Neuron (in vitro differentiated cells): ENCODE results near the gene PCDH9.
A peak's percentile ranks its signal among the peaks of the same experiment; 100 is the strongest.

Experiments
- H2AFZ ChIP-seq: one replicate; pipeline ENCODE4 v1.6.1; 2013; ENCODE audit warnings: low read depth, mild to moderate bottlenecking, inconsistent platforms, low read length, moderate library complexity
- H3K27me3 ChIP-seq: one replicate; pipeline ENCODE4 v1.6.1; 2013; ENCODE audit warnings: low read length; ENCODE audit not compliant: insufficient read depth
- H3K36me3 ChIP-seq: one replicate; pipeline ENCODE4 v1.6.1; 2013; ENCODE audit warnings: low read length; ENCODE audit not compliant: insufficient read depth
- H3K4me1 ChIP-seq: one replicate; pipeline ENCODE4 v1.6.1; 2013; ENCODE audit warnings: low read length; ENCODE audit not compliant: insufficient read depth
- H3K4me3 ChIP-seq: 2 replicates; pipeline ENCODE4 v1.5.1; 2013; ENCODE audit warnings: mild to moderate bottlenecking, low read length, moderate library complexity
- H3K9me3 ChIP-seq: one replicate; pipeline ENCODE4 v1.6.1; 2013; ENCODE audit warnings: low read length

PCDH9 gene

DNA sequence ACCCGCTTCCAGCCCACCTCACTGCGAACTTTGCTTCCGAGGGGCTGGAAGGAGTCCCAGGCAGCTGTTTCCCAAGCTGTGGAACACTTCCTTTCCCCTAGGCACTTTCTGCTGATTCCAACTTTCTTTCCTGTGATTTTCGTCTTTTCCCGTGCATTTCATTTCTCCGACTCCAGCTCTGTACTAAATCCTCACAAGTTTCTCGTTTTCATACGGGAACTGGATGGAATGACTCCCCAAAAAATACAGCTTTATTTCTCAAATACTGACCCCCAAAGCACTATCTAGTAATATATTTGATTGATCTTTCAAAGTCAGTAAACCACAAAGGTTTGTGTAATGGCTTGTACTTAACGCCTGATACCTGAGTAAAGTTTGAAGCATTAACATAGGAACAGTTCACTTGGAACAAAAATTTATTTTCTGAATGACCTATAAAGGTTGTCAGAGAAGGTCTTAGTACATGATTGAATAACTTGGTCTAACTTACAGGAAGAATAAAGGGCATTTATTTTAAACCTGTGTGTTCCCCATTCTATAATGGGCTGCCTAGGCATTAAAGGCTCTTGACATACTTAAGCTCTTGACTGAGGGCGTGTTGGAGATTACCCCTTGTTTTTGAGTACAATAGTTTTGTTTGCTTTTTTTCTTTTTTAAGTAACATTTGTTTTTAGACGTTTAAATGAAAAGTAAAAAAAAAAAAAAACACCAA lies 1.3 kb upstream of the PCDH9 start:
- Histone ChIP-seq H3K36me3 (peaks cover 6% of the 10 kb centered on the region), H3K27me3 (no peaks in the 10 kb centered on the region), H2AFZ (peak overlapping the region; percentile 66), H3K9me3 (no peaks in the 10 kb centered on the region), H3K4me1 (peaks cover 29% of the 10 kb centered on the region), H3K4me3 (peak overlapping the region; percentile 69)

GRCh38 chr13:67230404-67231288 lies 510 bp upstream of the PCDH9 start:
- H3K4me1 ChIP-seq = peaks cover 29% of the 10 kb centered on the region
- no peaks in the 10 kb centered on the region for H3K9me3 ChIP-seq
- no peaks in the 10 kb centered on the region for H3K27me3 ChIP-seq
- peak overlapping the region; percentile 66 for H2AFZ ChIP-seq
- H3K4me3 ChIP-seq = peak overlapping the region; percentile 69
- peaks cover 6% of the 10 kb centered on the region for H3K36me3 ChIP-seq

DNA sequence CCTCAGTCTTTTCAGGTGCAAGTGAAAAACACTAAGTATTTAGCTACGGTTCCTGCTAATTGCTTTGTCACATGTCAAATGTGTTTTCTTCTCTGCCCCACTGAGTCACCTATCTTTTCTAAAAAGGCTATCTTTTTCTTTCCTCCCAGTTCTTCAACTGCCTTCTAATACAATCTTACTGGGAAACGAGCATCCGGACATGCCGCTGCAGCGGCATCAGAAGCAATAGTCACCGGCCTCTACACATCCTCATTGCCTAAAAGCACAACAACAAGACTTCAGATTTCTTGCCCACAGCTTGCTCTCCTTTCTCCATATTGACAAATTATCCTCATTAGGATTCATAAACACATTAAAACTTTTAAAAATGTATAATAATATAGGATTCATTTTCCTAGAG lies 1.2 kb downstream of the PCDH9 start:
- no peaks in the 10 kb centered on the region for H3K9me3 ChIP-seq
- H2AFZ ChIP-seq = no peak overlapping the region
- H3K4me3 ChIP-seq = peak overlapping the region; percentile 69
- peaks cover 31% of the 10 kb centered on the region for H3K4me1 ChIP-seq
- peaks cover 6% of the 10 kb centered on the region for H3K36me3 ChIP-seq
- no peaks in the 10 kb centered on the region for H3K27me3 ChIP-seq

DNA sequence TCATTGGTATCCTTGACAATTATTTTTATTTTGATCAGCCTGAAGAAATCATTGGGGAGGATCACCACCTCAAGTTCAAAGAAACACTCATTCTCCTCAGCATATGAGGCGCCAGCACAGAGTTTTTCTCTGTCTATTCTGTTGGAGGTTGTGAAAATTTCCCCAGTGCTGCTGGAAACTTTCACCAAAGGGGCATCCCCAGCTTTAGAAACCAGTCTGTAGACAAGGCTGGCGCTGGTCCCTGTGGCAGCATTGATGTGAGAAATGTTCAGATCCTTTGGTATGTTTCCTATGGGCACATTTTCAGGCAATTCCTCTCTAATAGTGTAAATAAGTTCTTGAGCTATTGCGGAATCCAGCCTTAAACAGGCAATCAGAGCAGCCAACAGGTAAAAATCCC lies 2.1 kb downstream of the PCDH9 start:
- Histone ChIP-seq H3K27me3 (no peaks in the 10 kb centered on the region), H3K9me3 (no peaks in the 10 kb centered on the region), H3K4me3 (peak overlapping the region; percentile 69)

DNA sequence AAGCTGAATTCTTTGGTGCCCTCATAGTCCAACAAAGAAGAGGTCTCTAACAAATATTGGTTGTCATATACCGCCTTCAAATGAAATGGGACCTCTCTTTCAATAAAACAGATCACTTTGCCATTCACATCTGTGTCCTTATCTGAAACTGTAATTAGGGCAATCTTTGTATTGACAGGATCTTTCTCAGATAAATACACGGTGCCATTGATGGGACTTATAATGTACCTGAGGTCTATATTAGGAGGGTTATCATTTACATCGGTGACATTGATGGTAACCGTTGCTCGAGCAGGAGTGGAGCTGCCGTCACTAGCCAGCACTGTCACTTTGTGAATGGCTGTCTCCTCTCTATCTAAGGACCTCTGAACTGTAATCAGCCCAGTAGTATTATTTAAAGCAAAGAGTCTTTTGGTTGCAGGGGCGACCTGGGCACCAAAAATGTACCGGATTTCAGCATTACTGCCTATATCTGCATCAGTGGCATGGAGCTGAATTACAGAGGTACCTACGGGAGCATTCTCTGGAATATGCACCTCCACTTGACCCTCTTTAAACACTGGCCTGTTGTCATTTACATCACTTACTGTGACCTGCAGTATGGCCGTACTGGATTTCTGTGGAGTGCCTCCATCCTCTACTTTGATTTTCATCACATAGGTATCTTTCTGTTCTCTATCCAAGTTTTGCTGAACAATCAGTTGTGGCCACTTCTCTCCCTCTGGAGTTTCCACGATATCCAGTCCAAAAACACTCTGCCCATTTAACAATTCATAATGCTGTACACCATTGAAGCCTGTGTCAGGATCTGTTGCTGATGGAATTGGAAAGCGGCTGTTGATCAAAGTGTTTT lies 2.8 kb downstream of the PCDH9 start:
- peaks cover 38% of the 10 kb centered on the region for H3K4me1 ChIP-seq
- peaks cover 6% of the 10 kb centered on the region for H3K36me3 ChIP-seq
- peak overlapping the region; percentile 69 for H3K4me3 ChIP-seq
- H3K27me3 ChIP-seq = no peaks in the 10 kb centered on the region
- no peak overlapping the region for H2AFZ ChIP-seq
- no peaks in the 10 kb centered on the region for H3K9me3 ChIP-seq

More for the DNA sequence above, 2.1 kb downstream of the PCDH9 start:
- H3K36me3 ChIP-seq = peaks cover 6% of the 10 kb centered on the region
- no peak overlapping the region for H2AFZ ChIP-seq
- H3K4me1 ChIP-seq = peaks cover 35% of the 10 kb centered on the region

- Histone ChIP-seq H3K4me3 (peak overlapping the region; percentile 69), H3K36me3 (peaks cover 6% of the 10 kb centered on the region), H3K4me1 (peaks cover 35% of the 10 kb centered on the region), H2AFZ (no peak overlapping the region), H3K27me3 (no peaks in the 10 kb centered on the region), H3K9me3 (no peaks in the 10 kb centered on the region)
Observed at GRCh38 chr13:67226696-67227095, 3.4 kb downstream of the PCDH9 start.

- Histone ChIP-seq H2AFZ (no peak overlapping the region), H3K27me3 (no peaks in the 10 kb centered on the region), H3K9me3 (no peaks in the 10 kb centered on the region), H3K4me3 (peak overlapping the region; percentile 43), H3K4me1 (peaks cover 33% of the 10 kb centered on the region), H3K36me3 (peaks cover 6% of the 10 kb centered on the region)
Observed at GRCh38 chr13:67225252-67226159, 4.6 kb downstream of the PCDH9 start.

- Histone ChIP-seq H3K4me3 (peak overlapping the region; percentile 43), H3K4me1 (peaks cover 35% of the 10 kb centered on the region), H3K9me3 (no peaks in the 10 kb centered on the region), H2AFZ (no peak overlapping the region), H3K36me3 (peaks cover 6% of the 10 kb centered on the region), H3K27me3 (no peaks in the 10 kb centered on the region)
Observed at GRCh38 chr13:67224148-67224846, 5.8 kb downstream of the PCDH9 start.

GRCh38 chr13:67223742-67224141 lies 6.4 kb downstream of the PCDH9 start:
- Histone ChIP-seq H2AFZ (no peak overlapping the region), H3K27me3 (no peaks in the 10 kb centered on the region), H3K9me3 (no peaks in the 10 kb centered on the region), H3K36me3 (peaks cover 6% of the 10 kb centered on the region), H3K4me1 (peaks cover 38% of the 10 kb centered on the region), H3K4me3 (peak overlapping the region; percentile 43)

DNA sequence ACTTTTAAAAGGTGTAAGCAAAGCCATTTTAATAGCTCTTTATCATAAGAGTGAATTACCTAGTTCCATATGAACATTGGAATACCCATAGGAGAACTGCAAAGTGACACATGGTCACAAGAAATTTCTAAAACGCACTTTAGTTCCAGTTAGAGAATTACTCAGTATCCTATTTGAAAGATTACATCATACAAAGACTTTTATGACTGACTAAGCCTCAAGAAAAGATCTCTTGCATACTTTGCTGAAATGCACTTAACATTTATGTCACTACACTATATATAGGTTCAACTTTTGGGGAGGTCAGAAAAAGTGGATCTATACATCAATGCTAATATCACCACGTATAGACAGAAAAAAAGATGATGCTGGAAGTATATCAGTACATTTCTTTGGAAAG lies 7.1 kb downstream of the PCDH9 start:
- Histone ChIP-seq H3K4me1 (peaks cover 31% of the 10 kb centered on the region), H2AFZ (no peak overlapping the region), H3K9me3 (no peaks in the 10 kb centered on the region), H3K4me3 (peak overlapping the region; percentile 43), H3K27me3 (no peaks in the 10 kb centered on the region), H3K36me3 (peaks cover 6% of the 10 kb centered on the region)

GRCh38 chr13:67221630-67222226 lies 8.4 kb downstream of the PCDH9 start:
- no peaks in the 10 kb centered on the region for H3K36me3 ChIP-seq
- H2AFZ ChIP-seq = no peak overlapping the region
- no peaks in the 10 kb centered on the region for H3K9me3 ChIP-seq
- H3K4me1 ChIP-seq = peaks cover 18% of the 10 kb centered on the region
- no peaks in the 10 kb centered on the region for H3K27me3 ChIP-seq
- H3K4me3 ChIP-seq = no peak overlapping the region
